Measurements from ENCODE around the gene FHL2. TPM values are rescaled to one million over a fixed set of nuclear protein-coding genes. Genes with fewer than 3 reads are reported as not detected.

The FHL2 gene
- total RNA-seq, 1 experiment from 2014 or later, result 109 TPM

- peaks cover 83% of the 10 kb centered on the region for H3F3A ChIP-seq (ENCODE audit: insufficient read depth, low read depth)
- CTCF ChIA-PET, result no interaction called here
- H3K4me1 ChIP-seq (replicated peaks; ENCODE audit: insufficient read depth), result peaks cover 42% of the 10 kb centered on the region
- peaks cover 92% of the 10 kb centered on the region for H3K36me3 ChIP-seq (ENCODE audit: low read depth)
- no peak overlapping the region for H2AFZ ChIP-seq
- 0 out of 2 replicates have a peak, but pooled peaks cover 3% of the 10 kb centered on the region for H3K9me3 ChIP-seq (ENCODE audit: insufficient read depth, low read depth)
- H3K27ac ChIP-seq, result peak overlapping the region; percentile 67
- no peaks in the 10 kb centered on the region for H3K27me3 ChIP-seq (ENCODE audit: insufficient read depth, low read depth)
- H3K9me2 ChIP-seq (ENCODE audit: insufficient read depth), result no peaks in the 10 kb centered on the region
- POLR2A ChIA-PET (ENCODE audit: unreplicated experiment), result interaction anchor here (0.5 to 1.0 kb wide), 5 partner anchors 13 to 50 kb away, joined by 3 to 52 read pairs (median 5); partner anchors contain the start of gene FHL2
- no TSS peak for BruUV-seq (replicated peaks)
- peak overlapping the region; percentile 29 for H3K4me2 ChIP-seq
- no peak for DNase-seq
- H3K4me3 ChIP-seq, result no peak overlapping the region
- H3K79me2 ChIP-seq (ENCODE audit: low read depth), result peaks cover 92% of the 10 kb centered on the region
- peaks cover 13% of the 10 kb centered on the region for H4K20me1 ChIP-seq (ENCODE audit: insufficient read depth)
- intact Hi-C loops (cut with micrococcal nuclease; ENCODE audit: unreplicated experiment), result loop anchor here (2.0 kb wide), 1 partner anchor 16 kb away; no protein-coding TSS in a partner anchor
- TF ChIP-seq EZH2 (IDR thresholded peaks at IDR 0.05; ENCODE audit: low read depth) (no peak), CTCF (conservative IDR thresholded peaks at IDR 0.05) (no peak)
Observed at GRCh38 chr2:105380432-105381100, 18.3 kb downstream of the FHL2 start.

- H4K20me1 ChIP-seq (ENCODE audit: insufficient read depth), result peaks cover 13% of the 10 kb centered on the region
- H3K27ac ChIP-seq, result peak overlapping the region; percentile 67
- no peaks in the 10 kb centered on the region for H3K27me3 ChIP-seq (ENCODE audit: insufficient read depth, low read depth)
- BruUV-seq (replicated peaks), result no TSS peak
- H3K36me3 ChIP-seq (ENCODE audit: low read depth), result peaks cover 92% of the 10 kb centered on the region
- peak in 1 of 2 experiments; percentile 98 for DNase-seq
- H3K4me1 ChIP-seq (replicated peaks; ENCODE audit: insufficient read depth), result peaks cover 41% of the 10 kb centered on the region
- CTCF ChIA-PET, result no interaction called here
- no peak overlapping the region for H3K4me3 ChIP-seq
- 0 out of 2 replicates have a peak, but pooled peaks cover 3% of the 10 kb centered on the region for H3K9me3 ChIP-seq (ENCODE audit: insufficient read depth, low read depth)
- no peak overlapping the region for H2AFZ ChIP-seq
- POLR2A ChIA-PET (ENCODE audit: unreplicated experiment), result interaction anchor here (0.5 to 1.0 kb wide), 3 partner anchors 13 to 19 kb away, joined by 5 to 52 read pairs (median 10); partner anchors contain the start of gene FHL2
- no peaks in the 10 kb centered on the region for H3K9me2 ChIP-seq (ENCODE audit: insufficient read depth)
- H3F3A ChIP-seq (ENCODE audit: insufficient read depth, low read depth), result peaks cover 83% of the 10 kb centered on the region
- peak overlapping the region; percentile 31 for H3K4me2 ChIP-seq
- TF ChIP-seq EZH2 (IDR thresholded peaks at IDR 0.05; ENCODE audit: low read depth), result no peak
- TF ChIP-seq CTCF (conservative IDR thresholded peaks at IDR 0.05), result no peak
- H3K79me2 ChIP-seq (ENCODE audit: low read depth), result peaks cover 92% of the 10 kb centered on the region
- intact Hi-C loops (cut with micrococcal nuclease; ENCODE audit: unreplicated experiment), result loop anchor here (2.0 kb wide), 1 partner anchor 17 kb away; no protein-coding TSS in a partner anchor
Observed at GRCh38 chr2:105379741-105380186, 19.1 kb downstream of the FHL2 start.

GRCh38 chr2:105378921-105379383 lies 19.9 kb downstream of the FHL2 start:
- ChIA-PET POLR2A (ENCODE audit: unreplicated experiment) (interaction anchor here (0.7 kb wide), 1 partner anchor 25 kb away, joined by 3 read pairs; no protein-coding TSS in a partner anchor), CTCF (no interaction called here)
- Histone ChIP-seq H3K27ac (no peak overlapping the region; the same call in 1 of the 2 replicates), H3K4me2 (no peak overlapping the region), H3K4me3 (no peak overlapping the region), H3K36me3 (ENCODE audit: low read depth) (peaks cover 91% of the 10 kb centered on the region), H3F3A (ENCODE audit: insufficient read depth, low read depth) (peaks cover 77% of the 10 kb centered on the region), H3K9me2 (ENCODE audit: insufficient read depth) (no peaks in the 10 kb centered on the region), H3K27me3 (ENCODE audit: insufficient read depth, low read depth) (no peaks in the 10 kb centered on the region), H4K20me1 (ENCODE audit: insufficient read depth) (peaks cover 13% of the 10 kb centered on the region), H3K79me2 (ENCODE audit: low read depth) (peaks cover 91% of the 10 kb centered on the region), H2AFZ (no peak overlapping the region), H3K9me3 (ENCODE audit: insufficient read depth, low read depth) (0 out of 2 replicates have a peak, but pooled peaks cover 3% of the 10 kb centered on the region), H3K4me1 (replicated peaks; ENCODE audit: insufficient read depth) (peaks cover 41% of the 10 kb centered on the region)
- no TSS peak for BruUV-seq (replicated peaks)
- intact Hi-C loops (cut with micrococcal nuclease; ENCODE audit: unreplicated experiment), result loop anchor here (1.0 kb wide), 1 partner anchor 142 kb away; no protein-coding TSS in a partner anchor
- TF ChIP-seq CTCF (conservative IDR thresholded peaks at IDR 0.05) (no peak), EZH2 (IDR thresholded peaks at IDR 0.05; ENCODE audit: low read depth) (no peak)
- no peak for DNase-seq
